H1 (cell line): ENCODE measurements around the gene ANKRD2.

Source experiments
- CBX5 ChIP-seq: fragments of 300-800, 300-1000 bp; sonication (generic); IDR thresholded peaks from 2 replicates; pipeline ENCODE4 v1.7.1; 2016; ENCODE audit warnings: antibody characterized with exemption, low read length, low read depth
- CTCF ChIP-seq, 3 experiments: IDR thresholded peaks; 1 replicate in 2 of 3; 2 replicates in 1 of 3; pipeline versions ENCODE4 v1.5.1 to v1.6.1; 2011; ENCODE audit warnings: low read length in 3 of 3, mild to moderate bottlenecking in 3 of 3, inconsistent platforms in 2 of 3, low read depth in 1 of 3, moderate library complexity in 1 of 3; ENCODE audit not compliant: insufficient read depth in 1 of 3; ENCODE audit errors: control extremely low read depth in 1 of 3
- EP300 ChIP-seq, 2 experiments: IDR thresholded peaks; 1 replicate in 1 of 2; 2 replicates in 1 of 2; pipeline ENCODE4 v1.6.1; 2011 to 2012; ENCODE audit warnings: low read depth in 2 of 2, low read length in 2 of 2, mild to moderate bottlenecking in 2 of 2, borderline replicate concordance in 1 of 2, inconsistent platforms in 1 of 2, moderate library complexity in 1 of 2
- EZH2 ChIP-seq: fragments of 200-600 bp; sonication (generic); IDR thresholded peaks from 2 replicates; pipeline ENCODE4 v1.7.1; 2012; ENCODE audit warnings: low read depth, mild to moderate bottlenecking, moderate library complexity, low read length, inconsistent platforms; ENCODE audit not compliant: severe bottlenecking
- FOSL1 ChIP-seq: IDR thresholded peaks from 2 replicates; pipeline ENCODE4 v1.6.1; 2011; ENCODE audit warnings: mild to moderate bottlenecking, low read depth, low read length, moderate library complexity; ENCODE audit not compliant: insufficient read depth
- JUN ChIP-seq: IDR thresholded peaks from 2 replicates; pipeline ENCODE4 v1.6.1; 2011; ENCODE audit warnings: low read depth, mild to moderate bottlenecking, improper control_type of control experiment, low read length
- NRF1 ChIP-seq: IDR thresholded peaks from 2 replicates; pipeline ENCODE4 v1.6.1; 2011; ENCODE audit warnings: mild to moderate bottlenecking, low read depth, low read length, improper control_type of control experiment
- POLR2AphosphoS5 ChIP-seq: IDR thresholded peaks from 2 replicates; pipeline ENCODE4 v1.6.1; 2011; ENCODE audit warnings: low read depth, low read length
- RAD21 ChIP-seq, 2 experiments: IDR thresholded peaks in 1 of 2; conservative IDR thresholded peaks in 1 of 2; 2 replicates each; pipeline ENCODE4 v1.6.1; 2011; ENCODE audit warnings: low read depth in 2 of 2, low read length in 2 of 2, improper control_type of control experiment in 1 of 2, inconsistent platforms in 1 of 2, mild to moderate bottlenecking in 1 of 2, moderate library complexity in 1 of 2
- RFX5 ChIP-seq: IDR thresholded peaks from 2 replicates; pipeline ENCODE4 v1.6.1; 2011; ENCODE audit warnings: low read depth, low read length, improper control_type of control experiment, borderline replicate concordance
- SIRT6 ChIP-seq: IDR thresholded peaks from one replicate; pipeline ENCODE4 v1.7.1; 2012; ENCODE audit warnings: low read length, inconsistent platforms
- TCF12 ChIP-seq: IDR thresholded peaks from 2 replicates; pipeline ENCODE4 v1.6.1; 2011; ENCODE audit warnings: low read depth, mild to moderate bottlenecking, low read length
- USF2 ChIP-seq: IDR thresholded peaks from 2 replicates; pipeline ENCODE4 v1.6.1; 2011; ENCODE audit warnings: low read length, improper control_type of control experiment
- YY1 ChIP-seq: IDR thresholded peaks from 2 replicates; pipeline ENCODE4 v1.6.1; 2011; ENCODE audit warnings: low read depth, mild to moderate bottlenecking, low read length

GRCh38 chr10:97563337-97563736, 9.2 kb upstream of the ANKRD2 start:
- no peak for TF ChIP-seq CTCF (IDR thresholded peaks at IDR 0.05; ENCODE audit: control extremely low read depth in 1 of 3, insufficient read depth in 1 of 3, low read depth in 1 of 3, low read length in 3 of 3)
- no peak for TF ChIP-seq SIRT6
- TF ChIP-seq USF2 = no peak
- no peak for TF ChIP-seq CBX5
- no peak for TF ChIP-seq EP300 (IDR thresholded peaks at IDR 0.05; ENCODE audit: borderline replicate concordance in 1 of 2, low read depth in 2 of 2, low read length in 2 of 2)
- TF ChIP-seq FOSL1 = no peak
- no peak for TF ChIP-seq NRF1
- TF ChIP-seq POLR2AphosphoS5 = no peak
- no peak for TF ChIP-seq RFX5
- TF ChIP-seq EZH2 = no peak
- TF ChIP-seq JUN = no peak
- no peak for TF ChIP-seq YY1
- no peak for TF ChIP-seq RAD21 (IDR thresholded peaks at IDR 0.05 in 1 of 2, conservative IDR thresholded peaks at IDR 0.05 in 1 of 2; ENCODE audit: low read depth in 2 of 2, low read length in 2 of 2)
- TF ChIP-seq TCF12 = no peak
